Panc1 (cell line): Measurements from ENCODE around the gene CALD1. TPM values are rescaled to one million over a fixed set of nuclear protein-coding genes. Genes with fewer than 3 reads are reported as not detected.
"Not testable (repeated sequence)": the region's sequence is repeated elsewhere in the genome, so short reads cannot be mapped to it uniquely, and the experiment has no call there.

Experiments used
- ATAC-seq: fragments of 200-7000 bp; cut with Tn5 transposase; 2 replicates; pipeline ENCODE4 v1.9.1; 2020; ENCODE audit warnings: mild to moderate bottlenecking, moderate library complexity
- BruUV-seq: library from RNA; stranded (reverse); fragments of 400-500 nt; replicated peaks from 2 replicates; lab custom pipeline; 2021; lab: Mats Ljungman, UMichigan
- CTCF ChIA-PET: fragments of 300-600 bp; sonication (Branson Sonifier 250); formaldehyde crosslinking; loops from one replicate; lab custom pipeline; 2022; ENCODE audit warnings: antibody characterized with exemption; lab: Charles Lee
- POLR2A ChIA-PET: fragments of 300-600 bp; sonication (Branson Sonifier 250); formaldehyde crosslinking; loops from one replicate; lab custom pipeline; 2022; ENCODE audit warnings: antibody characterized with exemption; lab: Charles Lee
- DNase-seq: peaks from one replicate; pipeline ENCODE4 v3.0.0-alpha.2; 2010; ENCODE audit warnings: low read depth, low spot score
- H3K27ac ChIP-seq: 2 replicates; pipeline ENCODE4 v1.5.1; 2011; ENCODE audit warnings: mild to moderate bottlenecking, low read length, inconsistent platforms
- H3K27me3 ChIP-seq: fragments of 200-500 bp; sonication (Bioruptor generic); 2 replicates; pipeline ENCODE4 v1.6.0; 2014; ENCODE audit warnings: low read length, inconsistent platforms; ENCODE audit not compliant: control insufficient read depth, insufficient read depth
- H3K36me3 ChIP-seq: fragments of 200-500 bp; sonication (Bioruptor generic); 2 replicates; pipeline ENCODE4 v1.5.1; 2014; ENCODE audit warnings: inconsistent platforms, mild to moderate bottlenecking, low read length, moderate library complexity; ENCODE audit not compliant: control insufficient read depth, insufficient read depth
- H3K4me1 ChIP-seq: 2 replicates; pipeline ENCODE4 v1.5.1; 2011; ENCODE audit warnings: inconsistent platforms, mild to moderate bottlenecking, low read length, moderate library complexity; ENCODE audit not compliant: control insufficient read depth, insufficient read depth
- H3K4me3 ChIP-seq, 2 experiments: 2 replicates each; pipeline ENCODE4 v1.5.1; 2011 to 2012; ENCODE audit warnings: low read depth in 2 of 2, low read length in 2 of 2, mild to moderate bottlenecking in 2 of 2, inconsistent platforms in 1 of 2, moderate library complexity in 1 of 2
- H3K9me3 ChIP-seq: fragments of 200-500 bp; sonication (Bioruptor generic); 2 replicates; pipeline ENCODE4 v1.5.1; 2014; ENCODE audit warnings: low read depth, mild to moderate bottlenecking, inconsistent platforms, low read length, moderate library complexity; ENCODE audit not compliant: control insufficient read depth, insufficient read depth
- CTCF ChIP-seq: fragments of 450-650 bp; IDR thresholded peaks from 2 replicates; pipeline ENCODE4 v1.5.1; 2017; ENCODE audit warnings: mild to moderate bottlenecking
- POLR2AphosphoS5 ChIP-seq: IDR thresholded peaks from 2 replicates; pipeline ENCODE4 v1.6.1; 2012; ENCODE audit warnings: mild to moderate bottlenecking, low read depth, low read length, moderate library complexity
- REST ChIP-seq, 2 experiments: IDR thresholded peaks; 2 replicates each; pipeline ENCODE4 v1.6.1; 2011 to 2012; ENCODE audit warnings: low read depth in 2 of 2, control low read depth in 1 of 2, low read length in 1 of 2, mild to moderate bottlenecking in 1 of 2, moderate library complexity in 1 of 2; ENCODE audit not compliant: insufficient read depth in 1 of 2
- SIN3A ChIP-seq: IDR thresholded peaks from 2 replicates; pipeline ENCODE4 v1.6.1; 2012; ENCODE audit warnings: low read depth, mild to moderate bottlenecking, low read length, moderate library complexity, borderline replicate concordance; ENCODE audit not compliant: insufficient read depth
- TCF7L2 ChIP-seq: IDR thresholded peaks from 2 replicates; pipeline ENCODE4 v1.6.1; 2011; ENCODE audit warnings: mild to moderate bottlenecking, low read depth, low read length, inconsistent platforms
- in situ Hi-C: cut with HindIII; loops from 2 replicates; pipeline ENCODE4 v1.10.0; 2016; ENCODE audit warnings: low sequenced_read_pairs, low pct_unique_long_range_greater_than_20kb
- intact Hi-C: fragments of 100-400 bp; cut with micrococcal nuclease; formaldehyde crosslinking; loops from one replicate; pipeline ENCODE4 v1.10.0; 2022; ENCODE audit not compliant: unreplicated experiment
- total RNA-seq: library from RNA; stranded (reverse); gene quantifications from one replicate; pipeline ENCODE4 v1.2.1, GENCODE V29; 2021; ENCODE audit not compliant: unreplicated experiment

Gene CALD1
- total RNA-seq, 1 experiment from 2014 or later: 9.2 TPM

DNA sequence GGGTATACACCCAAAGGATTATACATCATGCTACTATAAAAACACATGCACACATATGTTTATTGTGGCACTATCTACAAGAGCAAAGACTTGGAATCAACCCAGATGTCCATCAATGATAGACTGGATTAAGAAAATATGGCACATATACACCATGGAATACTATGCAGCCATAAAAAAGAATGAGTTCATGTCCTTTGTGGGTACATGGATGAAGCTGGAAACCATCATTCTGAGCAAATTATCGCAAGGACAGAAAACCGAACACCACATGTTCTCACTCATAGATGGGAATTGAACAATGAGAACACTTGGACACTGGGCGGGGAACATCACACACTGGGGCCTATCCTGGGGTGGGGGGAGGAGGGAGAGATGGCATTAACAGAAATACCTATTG lies 202.2 kb downstream of the CALD1 start:
- DNase-seq, in situ Hi-C loops, CTCF ChIA-PET, H3K4me3 ChIP-seq, ATAC-seq, intact Hi-C loops, BruUV-seq, H3K27me3 ChIP-seq, H3K36me3 ChIP-seq, H3K4me1 ChIP-seq, H3K27ac ChIP-seq, H3K9me3 ChIP-seq: not testable (repeated sequence)
- POLR2A ChIA-PET: interaction anchor here (0.7 kb wide), 1 partner anchor 82 kb away, joined by 10 read pairs; no protein-coding TSS in a partner anchor

DNA sequence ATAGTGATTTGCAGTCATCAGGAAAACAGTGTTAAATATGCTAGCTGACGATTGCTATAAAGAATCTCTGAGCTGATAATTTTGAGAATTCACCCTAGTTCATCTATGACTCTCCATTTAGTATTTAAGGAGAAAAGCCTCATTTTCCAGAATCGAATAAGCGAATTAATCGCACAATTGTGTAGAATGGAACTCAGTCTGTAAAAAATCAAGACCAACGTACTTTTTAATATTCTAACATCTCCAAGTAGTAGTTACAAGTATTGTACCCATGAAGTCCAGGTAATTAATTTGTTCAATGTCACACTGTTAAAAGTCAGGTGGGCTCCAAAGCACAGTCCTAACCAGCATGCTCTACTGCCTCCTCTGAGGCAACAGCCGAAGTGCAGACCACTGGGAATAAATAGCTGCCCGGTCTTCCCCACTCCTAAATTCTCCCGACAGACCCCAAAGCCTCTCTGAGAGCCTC lies 206.5 kb downstream of the CALD1 start:
- Histone ChIP-seq H3K4me1 (peaks cover 14% of the 10 kb centered on the region), H3K4me3 (peak overlapping the region; percentile 97 to 99), H3K9me3 (no peaks in the 10 kb centered on the region), H3K27me3 (no peaks in the 10 kb centered on the region), H3K27ac (peak overlapping the region; percentile 89), H3K36me3 (peaks cover 7% of the 10 kb centered on the region; the same call in 1 of the 2 replicates)
- BruUV-seq: no TSS peak
- intact Hi-C loops: loop anchor here (2.0 kb wide), 1 partner anchor 185 kb away; the partner anchor contains the start of gene CYREN
- CTCF ChIA-PET: interaction anchor here (0.6 kb wide), 2 partner anchors 179 to 432 kb away, joined by 3 read pairs; no protein-coding TSS in a partner anchor
- in situ Hi-C loops: no loop called here
- POLR2A ChIA-PET: no interaction called here
- TF ChIP-seq REST (IDR thresholded peaks at IDR 0.05; ENCODE audit: insufficient read depth in 1 of 2, low read depth in 2 of 2, low read length in 1 of 2) (no peak), TCF7L2 (no peak), POLR2AphosphoS5 (no peak), CTCF (no peak), SIN3A (no peak)
- no peak for DNase-seq
- no peak for ATAC-seq
